ENCODE measurements around the gene C3orf52. TPM values are rescaled to one million over a fixed set of nuclear protein-coding genes. Genes with fewer than 3 reads are reported as not detected.

The C3orf52 gene
- total and polyA plus RNA-seq, 9 donors = 0.24 to 5.5 (median 0.48) TPM

DNA sequence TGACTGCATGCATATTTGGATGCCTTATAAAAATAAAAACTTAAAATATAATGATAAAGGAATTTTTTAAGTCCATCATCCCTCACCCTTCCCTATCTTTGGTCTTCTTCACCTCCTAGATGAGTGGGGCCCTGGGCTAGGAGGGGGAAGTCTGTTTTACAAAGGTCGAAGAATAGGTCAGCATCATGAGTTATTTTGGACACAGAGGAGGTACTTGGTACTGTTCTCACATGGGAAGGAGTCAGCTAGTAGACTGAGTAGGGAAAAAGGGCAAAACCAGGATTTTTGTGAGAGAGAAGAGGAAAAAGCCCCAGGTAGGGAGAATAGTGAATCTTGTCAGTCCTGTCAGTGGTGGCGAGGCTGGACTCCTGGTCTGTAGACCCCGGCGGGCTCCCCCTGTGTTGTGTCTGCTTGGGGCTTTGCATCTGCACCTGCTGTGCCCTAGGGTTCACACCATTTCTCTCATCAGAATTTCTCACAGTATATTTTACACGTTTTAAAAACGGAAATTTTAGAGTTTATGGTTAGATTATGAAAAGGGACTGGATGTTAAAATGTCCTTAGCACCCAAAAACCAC is 29.7 kb downstream of the C3orf52 start:
- intact Hi-C loops (cut with DNase I) = no loop called here
- Histone ChIP-seq H3K9me3 (no peaks in the 10 kb centered on the region), H3K27ac (no peak overlapping the region), H3K4me3 (no peak overlapping the region), H3K27me3 (no peaks in the 10 kb centered on the region), H3K4me1 (ENCODE audit: insufficient read depth) (no peaks in the 10 kb centered on the region), H3K36me3 (no peaks in the 10 kb centered on the region)
- no peak for DNase-seq
- WGBS, 3 donors = 87 to 90% (median 89%) methylated on average over 6 of the region's 6 CpGs
- TF ChIP-seq EP300 (IDR thresholded peaks at IDR 0.05) (no peak), POLR2A (IDR thresholded peaks at IDR 0.05) (no peak)
- TF ChIP-seq, protein P1, sequence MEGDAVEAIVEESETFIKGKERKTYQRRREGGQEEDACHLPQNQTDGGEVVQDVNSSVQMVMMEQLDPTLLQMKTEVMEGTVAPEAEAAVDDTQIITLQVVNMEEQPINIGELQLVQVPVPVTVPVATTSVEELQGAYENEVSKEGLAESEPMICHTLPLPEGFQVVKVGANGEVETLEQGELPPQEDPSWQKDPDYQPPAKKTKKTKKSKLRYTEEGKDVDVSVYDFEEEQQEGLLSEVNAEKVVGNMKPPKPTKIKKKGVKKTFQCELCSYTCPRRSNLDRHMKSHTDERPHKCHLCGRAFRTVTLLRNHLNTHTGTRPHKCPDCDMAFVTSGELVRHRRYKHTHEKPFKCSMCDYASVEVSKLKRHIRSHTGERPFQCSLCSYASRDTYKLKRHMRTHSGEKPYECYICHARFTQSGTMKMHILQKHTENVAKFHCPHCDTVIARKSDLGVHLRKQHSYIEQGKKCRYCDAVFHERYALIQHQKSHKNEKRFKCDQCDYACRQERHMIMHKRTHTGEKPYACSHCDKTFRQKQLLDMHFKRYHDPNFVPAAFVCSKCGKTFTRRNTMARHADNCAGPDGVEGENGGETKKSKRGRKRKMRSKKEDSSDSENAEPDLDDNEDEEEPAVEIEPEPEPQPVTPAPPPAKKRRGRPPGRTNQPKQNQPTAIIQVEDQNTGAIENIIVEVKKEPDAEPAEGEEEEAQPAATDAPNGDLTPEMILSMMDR (IDR thresholded peaks at IDR 0.05) = no peak

DNA sequence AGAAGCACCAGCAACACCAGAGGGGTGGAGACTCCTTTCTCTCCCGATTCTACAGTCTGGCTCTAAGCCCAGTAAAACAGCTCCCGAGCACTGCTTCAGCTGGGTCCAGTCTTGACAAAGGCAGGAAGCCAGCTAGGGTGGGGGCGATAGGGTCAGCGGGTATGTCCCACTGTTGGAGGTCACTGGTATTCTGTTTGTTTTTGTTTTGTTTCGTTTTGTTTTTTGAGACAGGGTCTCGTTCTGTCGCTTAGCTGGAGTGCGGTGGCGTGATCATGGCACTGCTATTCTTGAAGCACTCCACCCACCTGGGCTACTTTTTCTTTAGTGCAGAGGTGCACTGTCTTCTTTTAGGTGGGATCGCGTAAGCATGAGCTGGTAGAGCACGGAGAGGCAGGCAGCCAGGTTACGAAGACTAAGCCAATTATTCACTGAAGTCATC is 30.6 kb downstream of the C3orf52 start:
- Histone ChIP-seq H3K27me3 (no peaks in the 10 kb centered on the region), H3K27ac (no peak overlapping the region), H3K9me3 (no peaks in the 10 kb centered on the region), H3K36me3 (no peaks in the 10 kb centered on the region), H3K4me3 (no peak overlapping the region), H3K4me1 (ENCODE audit: insufficient read depth) (no peaks in the 10 kb centered on the region)
- WGBS, 3 donors = 57 to 64% (median 59%) methylated on average over 13 of the region's 13 CpGs
- TF ChIP-seq EP300 (IDR thresholded peaks at IDR 0.05) (no peak), POLR2A (IDR thresholded peaks at IDR 0.05) (no peak)
- TF ChIP-seq, protein P1 (IDR thresholded peaks at IDR 0.05) = no peak
- intact Hi-C loops (cut with DNase I) = no loop called here
- DNase-seq = no peak

DNA sequence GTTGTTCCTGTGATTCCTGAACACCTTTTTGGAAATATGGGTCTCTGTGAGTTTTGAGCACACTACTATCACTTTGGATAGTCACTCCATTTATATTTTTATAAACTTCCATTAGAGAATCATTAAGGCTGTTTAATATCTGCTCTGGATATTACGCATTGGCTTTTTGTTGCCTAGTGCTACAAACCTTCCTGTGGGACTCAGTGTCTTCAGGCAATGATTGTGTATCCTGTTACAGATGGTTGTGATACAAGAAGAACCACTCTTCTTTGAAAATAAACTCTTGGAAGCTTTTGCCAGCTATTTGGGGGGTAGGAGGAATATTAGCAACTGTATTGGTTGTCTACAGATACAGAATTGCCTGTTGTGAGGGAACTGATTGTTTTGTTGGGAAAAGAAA is 31.2 kb downstream of the C3orf52 start:
- Histone ChIP-seq H3K36me3 (no peaks in the 10 kb centered on the region), H3K4me3 (no peak overlapping the region), H3K9me3 (no peaks in the 10 kb centered on the region), H3K27me3 (no peaks in the 10 kb centered on the region), H3K27ac (no peak overlapping the region), H3K4me1 (ENCODE audit: insufficient read depth) (no peaks in the 10 kb centered on the region)
- DNase-seq = no peak
- WGBS, 3 donors = 95 to 100% (median 99%) methylated on average over 1 of the region's 1 CpG
- TF ChIP-seq EP300 (IDR thresholded peaks at IDR 0.05) (no peak), POLR2A (IDR thresholded peaks at IDR 0.05) (no peak)
- intact Hi-C loops (cut with DNase I) = no loop called here

DNA sequence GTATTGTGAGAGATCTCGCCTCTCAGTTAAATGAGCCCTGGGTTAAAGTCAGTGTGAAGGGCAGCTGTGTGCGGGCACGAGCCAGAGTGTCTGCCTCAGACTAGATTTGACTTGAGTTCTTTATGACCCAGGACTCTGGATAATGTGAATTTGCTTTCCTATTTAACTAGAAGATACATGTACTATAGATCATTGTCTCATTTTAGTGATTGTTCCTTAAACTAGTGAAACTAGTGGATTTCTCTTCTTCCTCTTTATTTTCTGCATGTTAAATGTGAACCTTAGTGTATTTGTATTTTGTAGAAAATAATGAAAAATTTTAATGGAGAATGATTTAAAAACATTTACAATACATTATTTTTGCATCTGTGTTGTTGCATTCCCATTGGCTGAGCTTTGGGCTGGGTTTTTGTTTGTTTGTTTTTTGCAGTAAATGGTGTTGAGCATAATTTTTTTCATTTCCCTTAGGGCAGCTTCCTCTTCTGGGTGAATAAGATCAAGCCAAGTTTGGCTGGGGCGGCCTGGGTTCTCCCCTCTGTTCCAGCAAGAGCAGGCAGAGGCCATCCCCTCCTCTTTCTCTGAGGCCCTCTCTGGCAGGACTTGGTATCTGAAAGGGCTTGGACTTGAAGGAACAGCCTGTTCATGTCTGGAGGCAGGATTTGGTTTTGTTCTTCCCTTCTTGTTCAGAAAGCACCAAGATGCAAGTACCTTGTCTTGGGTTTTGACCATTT is 31.8 kb downstream of the C3orf52 start:
- intact Hi-C loops (cut with DNase I) = no loop called here
- H3K36me3 ChIP-seq = no peaks in the 10 kb centered on the region
- no peaks in the 10 kb centered on the region for H3K9me3 ChIP-seq
- DNase-seq = no peak
- H3K4me1 ChIP-seq (ENCODE audit: insufficient read depth) = no peaks in the 10 kb centered on the region
- no peak overlapping the region for H3K4me3 ChIP-seq
- no peak overlapping the region for H3K27ac ChIP-seq
- H3K27me3 ChIP-seq = no peaks in the 10 kb centered on the region
- 94 to 95% (median 94%) methylated on average over 4 of the region's 4 CpGs for WGBS, 3 donors
- TF ChIP-seq EP300 (IDR thresholded peaks at IDR 0.05) (no peak), POLR2A (IDR thresholded peaks at IDR 0.05) (no peak)
- TF ChIP-seq, protein P1 (IDR thresholded peaks at IDR 0.05) = no peak
